GM18517 (cell line): ENCODE data around the gene NUDT19.
A peak's percentile ranks its signal among the peaks of the same experiment; 100 is the strongest.
"Not testable (repeated sequence)": the region's sequence is repeated elsewhere in the genome, so short reads cannot be mapped to it uniquely, and the experiment has no call there.

Experiments used
- ATAC-seq: cut with Tn5 transposase; IDR thresholded peaks from one replicate; pipeline ENCODE4 v1.9.1; 2021; ENCODE audit warnings: mild to moderate bottlenecking, moderate library complexity; ENCODE audit not compliant: unreplicated experiment

NUDT19 gene

GRCh38 chr19:32674931-32675719 is 16.5 kb upstream of the NUDT19 start, which contains the start of gene ANKRD27:
TSS of gene ANKRD27 (minus strand) at chr19:32675180. CDS start at chr19:32659015, 16,165 bp downstream.
- peak; percentile 97 for ATAC-seq

GRCh38 chr19:32675720-32676185 is 15.9 kb upstream of the NUDT19 start, which contains the start of gene RGS9BP:
TSS of gene RGS9BP (plus strand) at chr19:32675848. CDS start at chr19:32676264, 416 bp downstream.
- no peak for ATAC-seq

GRCh38 chr19:32676186-32676894 is 15.3 kb upstream of the NUDT19 start:
- ATAC-seq: no peak

GRCh38 chr19:32676895-32677359 is 14.7 kb upstream of the NUDT19 start:
- no peak for ATAC-seq

- no peak for ATAC-seq
These were observed 14.0 kb upstream of the NUDT19 start for GRCh38 chr19:32677657-32678056.

- ATAC-seq: no peak
These were observed 10.6 kb upstream of the NUDT19 start for GRCh38 chr19:32680986-32681385.

GRCh38 chr19:32682317-32682716 is 9.3 kb upstream of the NUDT19 start:
- ATAC-seq: no peak

GRCh38 chr19:32686847-32687475 is 4.7 kb upstream of the NUDT19 start:
- no peak for ATAC-seq

GRCh38 chr19:32687681-32688080 is 3.9 kb upstream of the NUDT19 start:
- no peak for ATAC-seq

GRCh38 chr19:32688311-32688710 is 3.3 kb upstream of the NUDT19 start:
- ATAC-seq: no peak

- ATAC-seq: peak; percentile 46
These were observed 518 bp downstream of the NUDT19 start for GRCh38 chr19:32691952-32692726.

- peak; percentile 22 for ATAC-seq
These were observed 1.1 kb downstream of the NUDT19 start for GRCh38 chr19:32692727-32693061.

GRCh38 chr19:32693151-32694108 is 1.8 kb downstream of the NUDT19 start:
- ATAC-seq: not testable (repeated sequence)

- not testable (repeated sequence) for ATAC-seq
These were observed 2.7 kb downstream of the NUDT19 start for GRCh38 chr19:32694316-32694715.

- ATAC-seq: not testable (repeated sequence)
These were observed 3.2 kb downstream of the NUDT19 start for GRCh38 chr19:32694851-32695250.

- not testable (repeated sequence) for ATAC-seq
These were observed 3.9 kb downstream of the NUDT19 start for GRCh38 chr19:32695506-32695905.

- not testable (repeated sequence) for ATAC-seq
These were observed 5.2 kb downstream of the NUDT19 start for GRCh38 chr19:32696771-32697170.

- ATAC-seq: not testable (repeated sequence)
These were observed 8.5 kb downstream of the NUDT19 start for GRCh38 chr19:32700129-32700528.

GRCh38 chr19:32702010-32702409 is 10.4 kb downstream of the NUDT19 start:
- no peak for ATAC-seq
